RWPE2 (cell line): ENCODE results near the gene CDKN2A.

Source experiments
- ATAC-seq: fragments of 200-7000 bp; cut with Tn5 transposase; 3 replicates; pipeline ENCODE4 v1.9.1; 2021; ENCODE audit warnings: low read depth
- DNase-seq: peaks from one replicate; pipeline ENCODE4 v3.0.0-alpha.2; 2020; ENCODE audit warnings: low spot score
- H3K27ac ChIP-seq: fragments of 450-650 bp; 2 replicates; pipeline ENCODE4 v1.5.1; 2017; ENCODE audit warnings: mild to moderate bottlenecking; ENCODE audit not compliant: poor library complexity, severe bottlenecking
- H3K27me3 ChIP-seq: fragments of 250-450 bp; sonication (Bioruptor Pico); 2 replicates; pipeline ENCODE4 v1.5.1; 2021; ENCODE audit warnings: mild to moderate bottlenecking, moderate library complexity; ENCODE audit not compliant: insufficient read depth, poor library complexity, severe bottlenecking
- H3K36me3 ChIP-seq: fragments of 250-450 bp; sonication (Bioruptor Pico); 2 replicates; pipeline ENCODE4 v1.5.1; 2020; ENCODE audit warnings: low read depth, mild to moderate bottlenecking, moderate library complexity
- H3K4me1 ChIP-seq: fragments of 250-450 bp; sonication (Bioruptor Pico); 2 replicates; pipeline ENCODE4 v1.5.1; 2021; ENCODE audit warnings: mild to moderate bottlenecking, moderate library complexity; ENCODE audit not compliant: insufficient read depth, poor library complexity, severe bottlenecking
- H3K4me3 ChIP-seq: fragments of 250-450 bp; sonication (Bioruptor Pico); 2 replicates; pipeline ENCODE4 v1.5.1; 2021; ENCODE audit warnings: mild to moderate bottlenecking, moderate library complexity; ENCODE audit not compliant: severe bottlenecking
- H3K9me3 ChIP-seq: fragments of 250-450 bp; sonication (Bioruptor Pico); 2 replicates; pipeline ENCODE4 v1.5.1; 2021; ENCODE audit warnings: mild to moderate bottlenecking, moderate library complexity; ENCODE audit not compliant: severe bottlenecking
- CTCF ChIP-seq: fragments of 450-650 bp; IDR thresholded peaks from one replicate; pipeline ENCODE4 v1.5.1; 2017; ENCODE audit warnings: mild to moderate bottlenecking, moderate library complexity; ENCODE audit not compliant: poor library complexity, severe bottlenecking

The CDKN2A gene

GRCh38 chr9:21984101-21984500 is 10.1 kb downstream of the CDKN2A start:
- ATAC-seq = no peak
- Histone ChIP-seq H3K9me3 (no peaks in the 10 kb centered on the region), H3K27me3 (no peaks in the 10 kb centered on the region)

GRCh38 chr9:21983561-21983935 is 10.6 kb downstream of the CDKN2A start:
- TF ChIP-seq CTCF = no peak
- no peaks in the 10 kb centered on the region for H3K27me3 ChIP-seq
- DNase-seq = no peak

More at GRCh38 chr9:21984101-21984500, 10.1 kb downstream of the CDKN2A start:
- TF ChIP-seq CTCF = no peak
- peaks cover 48% of the 10 kb centered on the region for H3K36me3 ChIP-seq
- DNase-seq = no peak
- peaks cover 40% of the 10 kb centered on the region for H3K4me1 ChIP-seq
- H3K4me3 ChIP-seq = no peak overlapping the region
- no peak overlapping the region for H3K27ac ChIP-seq

GRCh38 chr9:21982861-21983560 is 11.2 kb downstream of the CDKN2A start:
- DNase-seq (no peak), ATAC-seq (no peak)
- TF ChIP-seq CTCF = no peak
- Histone ChIP-seq H3K27me3 (no peaks in the 10 kb centered on the region), H3K4me3 (no peak overlapping the region), H3K9me3 (no peaks in the 10 kb centered on the region), H3K27ac (no peak overlapping the region), H3K36me3 (peaks cover 43% of the 10 kb centered on the region), H3K4me1 (peaks cover 34% of the 10 kb centered on the region)

More at GRCh38 chr9:21983561-21983935, 10.6 kb downstream of the CDKN2A start:
- Histone ChIP-seq H3K4me1 (peaks cover 35% of the 10 kb centered on the region), H3K36me3 (peaks cover 47% of the 10 kb centered on the region), H3K9me3 (no peaks in the 10 kb centered on the region), H3K27ac (no peak overlapping the region), H3K4me3 (no peak overlapping the region)
- ATAC-seq = no peak

GRCh38 chr9:21982391-21982790 is 11.8 kb downstream of the CDKN2A start:
- no peaks in the 10 kb centered on the region for H3K9me3 ChIP-seq
- TF ChIP-seq CTCF = no peak
- H3K4me1 ChIP-seq = peaks cover 35% of the 10 kb centered on the region
- no peak overlapping the region for H3K27ac ChIP-seq
- DNase-seq (no peak), ATAC-seq (no peak)
- peaks cover 41% of the 10 kb centered on the region for H3K36me3 ChIP-seq
- no peak overlapping the region for H3K4me3 ChIP-seq
- no peaks in the 10 kb centered on the region for H3K27me3 ChIP-seq

- peaks cover 20% of the 10 kb centered on the region for H3K4me1 ChIP-seq
- H3K27me3 ChIP-seq = no peaks in the 10 kb centered on the region
- peaks cover 43% of the 10 kb centered on the region for H3K36me3 ChIP-seq
- ATAC-seq (no peak), DNase-seq (no peak)
- TF ChIP-seq CTCF = no peak
- peak overlapping the region; percentile 90 for H3K27ac ChIP-seq
- H3K4me3 ChIP-seq = no peak overlapping the region
- H3K9me3 ChIP-seq = no peaks in the 10 kb centered on the region
Observed at GRCh38 chr9:21976334-21976875, 17.8 kb downstream of the CDKN2A start.
